PC-9 (cell line): ENCODE results near the gene CFAP99. TPM values are rescaled to one million over a fixed set of nuclear protein-coding genes. Genes with fewer than 3 reads are reported as not detected.

Experiments
- BruUV-seq: library from RNA; stranded (reverse); fragments of 400-500 nt; replicated peaks from 2 replicates; lab custom pipeline; 2021; lab: Mats Ljungman, UMichigan
- CTCF ChIA-PET: fragments of 300-600 bp; sonication (Branson Sonifier 250); formaldehyde crosslinking; loops from one replicate; lab custom pipeline; 2022; ENCODE audit warnings: antibody characterized with exemption; lab: Charles Lee
- POLR2A ChIA-PET: fragments of 300-600 bp; sonication (Branson Sonifier 250); formaldehyde crosslinking; loops from one replicate; lab custom pipeline; 2022; ENCODE audit warnings: antibody characterized with exemption; ENCODE audit not compliant: unreplicated experiment; lab: Charles Lee
- DNase-seq, 2 experiments: peaks; one replicate each; pipeline versions ENCODE4 v3.0.0 to v3.0.0-alpha.2; 2015 to 2022; ENCODE audit warnings: mixed read lengths in 1 of 2
- H2AFZ ChIP-seq: fragments of 200-600 bp; sonication (generic); 2 replicates; pipeline ENCODE4 v1.8.1; 2017; ENCODE audit warnings: antibody characterized with exemption
- H3F3A ChIP-seq: fragments of 200-600 bp; sonication (generic); 2 replicates; pipeline ENCODE4 v1.8.1; 2017; ENCODE audit warnings: antibody characterized with exemption, mild to moderate bottlenecking, low read depth; ENCODE audit not compliant: insufficient read depth
- H3K27ac ChIP-seq: fragments of 200-600 bp; sonication (generic); 2 replicates; pipeline ENCODE4 v1.6.1; 2016; ENCODE audit warnings: mixed run types
- H3K27me3 ChIP-seq: fragments of 200-600 bp; sonication (generic); 2 replicates; pipeline ENCODE4 v1.6.1; 2016; ENCODE audit warnings: low read depth, mixed run types; ENCODE audit not compliant: insufficient read depth
- H3K36me3 ChIP-seq: fragments of 200-600 bp; sonication (generic); 2 replicates; pipeline ENCODE4 v1.6.1; 2016; ENCODE audit warnings: low read depth, mixed run types
- H3K4me1 ChIP-seq: fragments of 200-600 bp; sonication (generic); replicated peaks from 2 replicates; pipeline ENCODE4 v1.6.1; 2016; ENCODE audit warnings: mixed run types; ENCODE audit not compliant: insufficient read depth
- H3K4me2 ChIP-seq: fragments of 200-600 bp; sonication (generic); 2 replicates; pipeline ENCODE4 v1.6.1; 2017; ENCODE audit warnings: mixed run types
- H3K4me3 ChIP-seq: fragments of 200-600 bp; sonication (generic); 2 replicates; pipeline ENCODE4 v1.6.1; 2016; ENCODE audit warnings: mixed run types
- H3K79me2 ChIP-seq: fragments of 200-600 bp; sonication (generic); 2 replicates; pipeline ENCODE4 v1.6.1; 2017; ENCODE audit warnings: low read depth, mixed run types
- H3K9me2 ChIP-seq: fragments of 200-600 bp; sonication (generic); 2 replicates; pipeline ENCODE4 v1.8.1; 2017; ENCODE audit warnings: mild to moderate bottlenecking; ENCODE audit not compliant: insufficient read depth
- H3K9me3 ChIP-seq: fragments of 200-600 bp; sonication (generic); 2 replicates; pipeline ENCODE4 v1.8.1; 2016; ENCODE audit warnings: low read depth; ENCODE audit not compliant: insufficient read depth
- H4K20me1 ChIP-seq: fragments of 200-600 bp; sonication (generic); 2 replicates; pipeline ENCODE4 v1.8.1; 2017; ENCODE audit not compliant: insufficient read depth
- CTCF ChIP-seq: fragments of 200-600 bp; sonication (generic); conservative IDR thresholded peaks from 2 replicates; pipeline ENCODE4 v1.6.1; 2017; ENCODE audit warnings: mixed run types, antibody characterized with exemption, mild to moderate bottlenecking, moderate library complexity
- EZH2 ChIP-seq: fragments of 200-600 bp; sonication (generic); IDR thresholded peaks from 2 replicates; pipeline ENCODE4 v1.8.0; 2017; ENCODE audit warnings: antibody characterized with exemption, low read depth
- intact Hi-C: fragments of 100-400 bp; cut with micrococcal nuclease; formaldehyde crosslinking; loops from one replicate; pipeline ENCODE4 v1.10.0; 2022; ENCODE audit not compliant: unreplicated experiment
- total RNA-seq: library from RNA; stranded (reverse); gene quantifications from 2 replicates; pipeline ENCODE4 v1.2.3, GENCODE V29; 2021

Gene CFAP99
- total RNA-seq, 1 experiment from 2014 or later = 0.85 TPM

- H3K4me3 ChIP-seq = no peak overlapping the region
- H3K9me2 ChIP-seq = no peaks in the 10 kb centered on the region
- H2AFZ ChIP-seq = no peak overlapping the region
- no peaks in the 10 kb centered on the region for H3K79me2 ChIP-seq
- CTCF ChIA-PET = no interaction called here
- no peak overlapping the region for H3K27ac ChIP-seq
- peaks cover 17% of the 10 kb centered on the region for H3K4me1 ChIP-seq
- POLR2A ChIA-PET = no interaction called here
- no peaks in the 10 kb centered on the region for H4K20me1 ChIP-seq
- peaks cover 11% of the 10 kb centered on the region for H3F3A ChIP-seq
- no peaks in the 10 kb centered on the region for H3K27me3 ChIP-seq
- no peak for DNase-seq
- TF ChIP-seq CTCF (no peak), EZH2 (no peak)
- BruUV-seq = no TSS peak
- H3K4me2 ChIP-seq = no peak overlapping the region
- H3K36me3 ChIP-seq = no peaks in the 10 kb centered on the region
- H3K9me3 ChIP-seq = no peaks in the 10 kb centered on the region
- intact Hi-C loops = no loop called here
These were observed 10.8 kb upstream of the CFAP99 start for GRCh38 chr4:2407991-2408342.

GRCh38 chr4:2408401-2408958 lies 10.3 kb upstream of the CFAP99 start:
- Histone ChIP-seq H3K9me3 (no peaks in the 10 kb centered on the region), H4K20me1 (no peaks in the 10 kb centered on the region), H3K27ac (no peak overlapping the region), H3K27me3 (no peaks in the 10 kb centered on the region), H3K36me3 (no peaks in the 10 kb centered on the region), H3K4me1 (peaks cover 19% of the 10 kb centered on the region), H3K4me2 (no peak overlapping the region), H3F3A (peaks cover 14% of the 10 kb centered on the region), H3K4me3 (no peak overlapping the region), H2AFZ (no peak overlapping the region), H3K79me2 (no peaks in the 10 kb centered on the region), H3K9me2 (no peaks in the 10 kb centered on the region)
- no TSS peak for BruUV-seq
- TF ChIP-seq EZH2 (no peak), CTCF (no peak)
- ChIA-PET CTCF (no interaction called here), POLR2A (no interaction called here)
- DNase-seq = peak in 1 of 2 experiments; percentile 37
- intact Hi-C loops = no loop called here

GRCh38 chr4:2408976-2409375 lies 9.8 kb upstream of the CFAP99 start:
- H3K36me3 ChIP-seq = no peaks in the 10 kb centered on the region
- H3F3A ChIP-seq = peaks cover 14% of the 10 kb centered on the region
- no peaks in the 10 kb centered on the region for H3K27me3 ChIP-seq
- intact Hi-C loops = no loop called here
- H3K27ac ChIP-seq = no peak overlapping the region
- DNase-seq = no peak
- no peaks in the 10 kb centered on the region for H3K9me3 ChIP-seq
- H4K20me1 ChIP-seq = no peaks in the 10 kb centered on the region
- H3K4me3 ChIP-seq = no peak overlapping the region
- no peaks in the 10 kb centered on the region for H3K79me2 ChIP-seq
- H2AFZ ChIP-seq = no peak overlapping the region
- CTCF ChIA-PET = no interaction called here
- POLR2A ChIA-PET = no interaction called here
- H3K4me2 ChIP-seq = no peak overlapping the region
- TF ChIP-seq CTCF = no peak
- no peak for TF ChIP-seq EZH2
- BruUV-seq = no TSS peak
- peaks cover 24% of the 10 kb centered on the region for H3K4me1 ChIP-seq
- H3K9me2 ChIP-seq = no peaks in the 10 kb centered on the region
